WTC11 (cell line): Measurements from ENCODE around the gene GCDH. TPM values are rescaled to one million over a fixed set of nuclear protein-coding genes. Genes with fewer than 3 reads are reported as not detected.

ENCODE experiments used
- ATAC-seq: fragments of 200-7000 bp; cut with Tn5 transposase; 2 replicates; pipeline ENCODE4 v1.10.0; 2021; ENCODE audit warnings: mild to moderate bottlenecking, moderate library complexity
- CTCF ChIA-PET: fragments of 300-600 bp; sonication (Branson Sonifier 250); formaldehyde crosslinking; loops from one replicate; lab custom pipeline; 2021; ENCODE audit warnings: antibody characterized with exemption; lab: Charles Lee
- POLR2A ChIA-PET: fragments of 350-600 bp; sonication (Branson Sonifier 250); formaldehyde crosslinking; loops from one replicate; lab custom pipeline; 2021; ENCODE audit warnings: antibody characterized with exemption; lab: Charles Lee
- DNase-seq: peaks from one replicate; pipeline ENCODE4 v3.0.0; 2021; ENCODE audit warnings: low spot score
- H3K27ac Mint-ChIP-seq: 2 replicates; pipeline ENCODE4 v1.8.0; 2021; ENCODE audit warnings: mixed read lengths
- H3K27me3 Mint-ChIP-seq: 2 replicates; pipeline ENCODE4 v1.8.0; 2021; ENCODE audit warnings: low read depth, mild to moderate bottlenecking, moderate library complexity, mixed read lengths
- H3K36me3 Mint-ChIP-seq: 2 replicates; pipeline ENCODE4 v1.8.0; 2021; ENCODE audit warnings: mixed read lengths
- H3K4me1 Mint-ChIP-seq: 2 replicates; pipeline ENCODE4 v1.8.0; 2022; ENCODE audit warnings: mixed read lengths
- H3K4me3 Mint-ChIP-seq: 2 replicates; pipeline ENCODE4 v1.8.0; 2021; ENCODE audit warnings: mild to moderate bottlenecking, moderate library complexity, mixed read lengths
- H3K9me3 Mint-ChIP-seq: 2 replicates; pipeline ENCODE4 v1.8.0; 2021; ENCODE audit warnings: mixed read lengths
- ESRRA ChIP-seq: sonication (generic); formaldehyde crosslinking; IDR thresholded peaks from 2 replicates; pipeline ENCODE4 v1.8.1; 2022; ENCODE audit warnings: mild to moderate bottlenecking, missing genetic modification reagents, borderline replicate concordance
- FOXJ3 ChIP-seq: sonication (generic); formaldehyde crosslinking; IDR thresholded peaks from 2 replicates; pipeline ENCODE4 v1.9.0; 2021; ENCODE audit warnings: missing genetic modification reagents, mild to moderate bottlenecking, borderline replicate concordance
- GTF2I ChIP-seq: fragments of 250-450 bp; sonication (Bioruptor Pico); conservative IDR thresholded peaks from 2 replicates; pipeline ENCODE4 v1.4.0; 2021; ENCODE audit warnings: mild to moderate bottlenecking
- HMGA2 ChIP-seq: fragments of 250-450 bp; sonication (Bioruptor Pico); IDR thresholded peaks from 2 replicates; pipeline ENCODE4 v1.4.0; 2021; ENCODE audit warnings: mild to moderate bottlenecking, moderate library complexity
- JAZF1 ChIP-seq: fragments of 250-450 bp; sonication (Bioruptor Pico); IDR thresholded peaks from 2 replicates; pipeline ENCODE4 v1.9.0; 2021; ENCODE audit warnings: moderate library complexity, mild to moderate bottlenecking, inconsistent platforms
- MXD4 ChIP-seq: fragments of 250-450 bp; sonication (Bioruptor Pico); IDR thresholded peaks from 2 replicates; pipeline ENCODE4 v1.8.0; 2021; ENCODE audit warnings: mild to moderate bottlenecking, moderate library complexity, borderline replicate concordance
- NFATC4 ChIP-seq: fragments of 250-450 bp; sonication (Bioruptor Pico); IDR thresholded peaks from 2 replicates; pipeline ENCODE4 v1.9.0; 2021; ENCODE audit warnings: mild to moderate bottlenecking
- NFYB ChIP-seq: sonication (generic); formaldehyde crosslinking; conservative IDR thresholded peaks from 2 replicates; pipeline ENCODE4 v1.8.0; 2022; ENCODE audit warnings: low read depth, missing genetic modification reagents
- NR2C2 ChIP-seq: sonication (generic); formaldehyde crosslinking; IDR thresholded peaks from 2 replicates; pipeline ENCODE4 v1.8.0; 2022; ENCODE audit warnings: mild to moderate bottlenecking, missing genetic modification reagents
- OVOL2 ChIP-seq: fragments of 250-450 bp; sonication (Bioruptor Pico); IDR thresholded peaks from 2 replicates; pipeline ENCODE4 v1.9.0; 2021; ENCODE audit warnings: mild to moderate bottlenecking, borderline replicate concordance
- PRRX2 ChIP-seq: fragments of 250-450 bp; sonication (Bioruptor Pico); IDR thresholded peaks from 2 replicates; pipeline ENCODE4 v1.8.0; 2021; ENCODE audit warnings: mild to moderate bottlenecking
- SMAD4 ChIP-seq: sonication (generic); formaldehyde crosslinking; IDR thresholded peaks from 2 replicates; pipeline ENCODE4 v1.8.0; 2022; ENCODE audit warnings: mild to moderate bottlenecking, missing genetic modification reagents
- ZNF121 ChIP-seq: sonication (generic); formaldehyde crosslinking; IDR thresholded peaks from 2 replicates; pipeline ENCODE4 v1.8.0; 2023; ENCODE audit warnings: missing genetic modification reagents
- ZNF219 ChIP-seq: sonication (generic); formaldehyde crosslinking; IDR thresholded peaks from 2 replicates; pipeline ENCODE4 v1.8.0; 2023; ENCODE audit warnings: missing genetic modification reagents, mild to moderate bottlenecking, borderline replicate concordance
- ZNF232 ChIP-seq: sonication (generic); formaldehyde crosslinking; IDR thresholded peaks from 2 replicates; pipeline ENCODE4 v1.8.0; 2022; ENCODE audit warnings: mild to moderate bottlenecking, missing genetic modification reagents
- ZNF423 ChIP-seq: fragments of 250-450 bp; sonication (Bioruptor Pico); IDR thresholded peaks from 2 replicates; pipeline ENCODE4 v2.1.2; 2022; ENCODE audit warnings: mild to moderate bottlenecking, moderate library complexity
- total RNA-seq: library from RNA; stranded (reverse); gene quantifications from 3 replicates; pipeline ENCODE4 v1.2.3, GENCODE V29; 2021
- TF ChIP-seq, protein P1 (sequence below): fragments of 250-450 bp; sonication (Bioruptor Pico); IDR thresholded peaks from 2 replicates; pipeline ENCODE4 v2.1.2; 2022; ENCODE audit warnings: mild to moderate bottlenecking, moderate library complexity
- TF ChIP-seq, protein P2 (sequence below): fragments of 250-450 bp; sonication (Bioruptor Pico); IDR thresholded peaks from 2 replicates; pipeline ENCODE4 v1.9.0; 2021; ENCODE audit warnings: mild to moderate bottlenecking
- TF ChIP-seq, protein P3 (sequence below): sonication (generic); formaldehyde crosslinking; IDR thresholded peaks from 2 replicates; pipeline ENCODE4 v1.8.0; 2023; ENCODE audit warnings: missing genetic modification reagents, mild to moderate bottlenecking, borderline replicate concordance

GCDH gene
- total RNA-seq, 1 experiment from 2014 or later, result 69.0 TPM

DNA sequence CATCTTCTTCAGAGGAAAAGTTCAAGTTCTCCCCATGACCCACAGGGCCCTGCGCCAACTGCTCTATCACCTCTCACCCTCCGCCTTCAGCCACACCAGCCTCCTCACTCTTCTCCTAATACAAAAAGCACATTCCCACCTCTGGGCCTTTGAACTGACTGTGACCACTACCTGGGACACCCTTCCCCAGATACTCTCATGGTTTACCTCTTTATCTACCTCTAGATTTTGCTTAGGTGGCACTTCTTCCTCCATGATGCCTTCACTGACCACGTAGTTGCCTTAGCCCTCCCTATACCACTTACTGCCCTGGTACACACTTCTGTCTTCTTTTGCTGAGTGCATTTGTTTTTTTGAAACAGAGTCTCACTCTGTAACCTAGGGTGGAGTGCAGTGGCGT is 32.0 kb downstream of the GCDH start:
- no peak overlapping the region for H3K4me3 Mint-ChIP-seq
- POLR2A ChIA-PET, result no interaction called here
- TF ChIP-seq, protein P1, sequence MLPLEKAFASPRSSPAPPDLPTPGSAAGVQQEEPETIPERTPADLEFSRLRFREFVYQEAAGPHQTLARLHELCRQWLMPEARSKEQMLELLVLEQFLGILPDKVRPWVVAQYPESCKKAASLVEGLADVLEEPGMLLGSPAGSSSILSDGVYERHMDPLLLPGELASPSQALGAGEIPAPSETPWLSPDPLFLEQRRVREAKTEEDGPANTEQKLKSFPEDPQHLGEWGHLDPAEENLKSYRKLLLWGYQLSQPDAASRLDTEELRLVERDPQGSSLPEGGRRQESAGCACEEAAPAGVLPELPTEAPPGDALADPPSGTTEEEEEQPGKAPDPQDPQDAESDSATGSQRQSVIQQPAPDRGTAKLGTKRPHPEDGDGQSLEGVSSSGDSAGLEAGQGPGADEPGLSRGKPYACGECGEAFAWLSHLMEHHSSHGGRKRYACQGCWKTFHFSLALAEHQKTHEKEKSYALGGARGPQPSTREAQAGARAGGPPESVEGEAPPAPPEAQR (CRISPR knock-in tag), result no peak
- TF ChIP-seq ZNF232 (CRISPR knock-in tag), result no peak
- TF ChIP-seq ZNF423 (CRISPR knock-in tag), result no peak
- TF ChIP-seq GTF2I (CRISPR knock-in tag), result no peak
- TF ChIP-seq NFATC4, result no peak
- no peak for TF ChIP-seq SMAD4 (CRISPR knock-in tag)
- TF ChIP-seq, all 79 proteins: peak for 0
- CTCF ChIA-PET, result no interaction called here
- ATAC-seq (no peak), DNase-seq (no peak)
- H3K27me3 Mint-ChIP-seq, result peaks cover 13% of the 10 kb centered on the region
- H3K9me3 Mint-ChIP-seq, result peaks cover 9% of the 10 kb centered on the region
- H3K4me1 Mint-ChIP-seq, result no peaks in the 10 kb centered on the region
- peaks cover 48% of the 10 kb centered on the region for H3K36me3 Mint-ChIP-seq
- H3K27ac Mint-ChIP-seq, result no peak overlapping the region

DNA sequence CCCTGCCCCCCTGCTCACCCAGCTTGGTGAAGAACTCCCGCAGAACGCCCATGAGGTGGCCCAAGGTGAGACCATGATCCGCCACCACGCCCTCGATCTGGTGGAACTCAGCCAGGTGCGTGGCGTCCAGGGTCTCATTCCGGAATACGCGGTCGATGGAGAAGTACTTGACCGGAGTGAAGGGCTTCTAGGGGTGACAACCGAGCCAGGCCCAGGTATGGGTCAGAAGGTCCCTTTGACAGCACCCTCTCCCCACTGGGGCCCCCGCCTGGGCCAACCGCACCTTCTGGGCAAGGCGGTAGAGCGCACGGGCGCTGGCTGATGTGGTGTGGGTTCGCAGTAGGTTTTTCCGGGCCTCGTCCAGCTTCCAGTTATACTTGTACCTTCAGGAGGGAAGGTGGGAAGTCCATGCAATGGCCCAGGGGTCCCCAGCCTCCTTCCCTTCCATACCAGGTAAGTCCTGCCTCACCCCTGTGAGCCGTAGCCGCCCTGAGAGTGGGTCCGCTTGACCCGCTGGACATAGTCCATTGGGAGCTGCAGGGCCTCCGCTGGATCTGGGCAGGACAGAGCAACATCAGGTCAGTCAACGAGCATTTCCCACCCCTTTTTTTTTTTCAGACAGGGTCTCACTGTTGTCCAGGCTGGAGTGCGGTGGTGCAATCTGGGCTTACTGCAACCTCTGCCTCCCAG is 33.8 kb downstream of the GCDH start:
- Mint-ChIP-seq H3K27ac (no peak overlapping the region), H3K4me3 (no peak overlapping the region), H3K9me3 (no peaks in the 10 kb centered on the region), H3K36me3 (peaks cover 64% of the 10 kb centered on the region), H3K27me3 (no peaks in the 10 kb centered on the region), H3K4me1 (no peaks in the 10 kb centered on the region)
- ChIA-PET CTCF (interaction anchor here (1.5 kb wide), 1 partner anchor 40 kb away, joined by 3 read pairs; no protein-coding TSS in a partner anchor), POLR2A (no interaction called here)
- DNase-seq, result no peak
- no peak for TF ChIP-seq ZNF121 (CRISPR knock-in tag)
- no peak for TF ChIP-seq OVOL2 (CRISPR knock-in tag)
- TF ChIP-seq HMGA2 (CRISPR knock-in tag), result no peak
- no peak for TF ChIP-seq MXD4 (CRISPR knock-in tag)
- TF ChIP-seq JAZF1 (CRISPR knock-in tag), result no peak
- no peak for TF ChIP-seq ESRRA (CRISPR knock-in tag)
- TF ChIP-seq SMAD4 (CRISPR knock-in tag), result no peak
- TF ChIP-seq NR2C2 (CRISPR knock-in tag), result no peak
- no peak for TF ChIP-seq PRRX2 (CRISPR knock-in tag)
- TF ChIP-seq FOXJ3 (CRISPR knock-in tag), result no peak
- TF ChIP-seq NFYB, result no peak
- no peak for TF ChIP-seq ZNF219 (CRISPR knock-in tag)
- TF ChIP-seq, protein P2, sequence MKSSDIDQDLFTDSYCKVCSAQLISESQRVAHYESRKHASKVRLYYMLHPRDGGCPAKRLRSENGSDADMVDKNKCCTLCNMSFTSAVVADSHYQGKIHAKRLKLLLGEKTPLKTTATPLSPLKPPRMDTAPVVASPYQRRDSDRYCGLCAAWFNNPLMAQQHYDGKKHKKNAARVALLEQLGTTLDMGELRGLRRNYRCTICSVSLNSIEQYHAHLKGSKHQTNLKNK (CRISPR knock-in tag), result no peak
- TF ChIP-seq, protein P3, sequence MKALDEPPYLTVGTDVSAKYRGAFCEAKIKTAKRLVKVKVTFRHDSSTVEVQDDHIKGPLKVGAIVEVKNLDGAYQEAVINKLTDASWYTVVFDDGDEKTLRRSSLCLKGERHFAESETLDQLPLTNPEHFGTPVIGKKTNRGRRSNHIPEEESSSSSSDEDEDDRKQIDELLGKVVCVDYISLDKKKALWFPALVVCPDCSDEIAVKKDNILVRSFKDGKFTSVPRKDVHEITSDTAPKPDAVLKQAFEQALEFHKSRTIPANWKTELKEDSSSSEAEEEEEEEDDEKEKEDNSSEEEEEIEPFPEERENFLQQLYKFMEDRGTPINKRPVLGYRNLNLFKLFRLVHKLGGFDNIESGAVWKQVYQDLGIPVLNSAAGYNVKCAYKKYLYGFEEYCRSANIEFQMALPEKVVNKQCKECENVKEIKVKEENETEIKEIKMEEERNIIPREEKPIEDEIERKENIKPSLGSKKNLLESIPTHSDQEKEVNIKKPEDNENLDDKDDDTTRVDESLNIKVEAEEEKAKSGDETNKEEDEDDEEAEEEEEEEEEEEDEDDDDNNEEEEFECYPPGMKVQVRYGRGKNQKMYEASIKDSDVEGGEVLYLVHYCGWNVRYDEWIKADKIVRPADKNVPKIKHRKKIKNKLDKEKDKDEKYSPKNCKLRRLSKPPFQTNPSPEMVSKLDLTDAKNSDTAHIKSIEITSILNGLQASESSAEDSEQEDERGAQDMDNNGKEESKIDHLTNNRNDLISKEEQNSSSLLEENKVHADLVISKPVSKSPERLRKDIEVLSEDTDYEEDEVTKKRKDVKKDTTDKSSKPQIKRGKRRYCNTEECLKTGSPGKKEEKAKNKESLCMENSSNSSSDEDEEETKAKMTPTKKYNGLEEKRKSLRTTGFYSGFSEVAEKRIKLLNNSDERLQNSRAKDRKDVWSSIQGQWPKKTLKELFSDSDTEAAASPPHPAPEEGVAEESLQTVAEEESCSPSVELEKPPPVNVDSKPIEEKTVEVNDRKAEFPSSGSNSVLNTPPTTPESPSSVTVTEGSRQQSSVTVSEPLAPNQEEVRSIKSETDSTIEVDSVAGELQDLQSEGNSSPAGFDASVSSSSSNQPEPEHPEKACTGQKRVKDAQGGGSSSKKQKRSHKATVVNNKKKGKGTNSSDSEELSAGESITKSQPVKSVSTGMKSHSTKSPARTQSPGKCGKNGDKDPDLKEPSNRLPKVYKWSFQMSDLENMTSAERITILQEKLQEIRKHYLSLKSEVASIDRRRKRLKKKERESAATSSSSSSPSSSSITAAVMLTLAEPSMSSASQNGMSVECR, result no peak
- TF ChIP-seq, protein P1 (CRISPR knock-in tag), result no peak
- no peak for ATAC-seq
